ENCODE data around the gene ATF3. TPM values are rescaled to one million over a fixed set of nuclear protein-coding genes. Genes with fewer than 3 reads are reported as not detected.

Gene ATF3
- total RNA-seq, 1 experiment from 2014 or later = 43.2 TPM

GRCh38 chr1:212650228-212650627 lies 41.7 kb downstream of the ATF3 start:
- CTCF ChIA-PET = interaction anchor here (1.9 kb wide), 1 partner anchor 15 kb away, joined by 9 read pairs; no protein-coding TSS in a partner anchor

More at GRCh38 chr1:212650228-212650627, 41.7 kb downstream of the ATF3 start:
- Histone ChIP-seq H3K36me3 (ENCODE audit: control insufficient read depth in 1 of 2, insufficient read depth in 2 of 2, low read length in 2 of 2) (no peaks in the 10 kb centered on the region), H3K79me2 (ENCODE audit: insufficient read depth, low read length) (no peaks in the 10 kb centered on the region), H3K27me3 (ENCODE audit: insufficient read depth, low read length) (no peaks in the 10 kb centered on the region), H4K20me1 (ENCODE audit: insufficient read depth) (no peaks in the 10 kb centered on the region), H3K4me3 (replicated peaks in 1 of 2; ENCODE audit: low read depth in 1 of 2, low read length in 2 of 2) (no peak overlapping the region), H3K9ac (ENCODE audit: low read length) (no peak overlapping the region), H2AFZ (ENCODE audit: low read depth, low read length, poor library complexity, severe bottlenecking) (no peak overlapping the region), H3K27ac (ENCODE audit: low read depth, low read length) (no peak overlapping the region), H3K4me2 (ENCODE audit: low read length) (no peak overlapping the region), H3K4me1 (ENCODE audit: control insufficient read depth in 1 of 2, insufficient read depth in 2 of 2, low read length in 2 of 2) (no peaks in the 10 kb centered on the region), H3K9me2 (ENCODE audit: insufficient read depth) (no peaks in the 10 kb centered on the region), H3K9me3 (ENCODE audit: control insufficient read depth in 1 of 2, insufficient read depth in 1 of 2, low read depth in 1 of 2, low read length in 2 of 2) (no peaks in the 10 kb centered on the region)
- intact Hi-C loops (cut with micrococcal nuclease) = no loop called here
- ATAC-seq (no peak), DNase-seq (ENCODE audit: low read depth, low spot score) (no peak)
- POLR2A ChIA-PET = no interaction called here
- TF ChIP-seq SRF (IDR thresholded peaks at IDR 0.05; ENCODE audit: low read depth) (no peak), CTCF (IDR thresholded peaks at IDR 0.05 in 2 of 3, conservative IDR thresholded peaks at IDR 0.05 in 1 of 3; ENCODE audit: borderline replicate concordance in 1 of 3, insufficient read depth in 1 of 3, low read depth in 2 of 3, low read length in 2 of 3) (no peak), REST (IDR thresholded peaks at IDR 0.05; ENCODE audit: low read depth) (no peak), FOSL1 (IDR thresholded peaks at IDR 0.05; ENCODE audit: low read depth) (no peak), JUND (IDR thresholded peaks at IDR 0.05) (no peak), ZBTB33 (IDR thresholded peaks at IDR 0.05; ENCODE audit: extremely low read depth, insufficient replicate concordance, low read length) (no peak), CEBPB (IDR thresholded peaks at IDR 0.05; ENCODE audit: low read depth) (no peak), MAX (IDR thresholded peaks at IDR 0.05) (no peak), SP1 (IDR thresholded peaks at IDR 0.05; ENCODE audit: low read depth) (no peak), ZFX (IDR thresholded peaks at IDR 0.05) (no peak), SIN3A (IDR thresholded peaks at IDR 0.05; ENCODE audit: low read depth) (no peak), ATF3 (IDR thresholded peaks at IDR 0.05) (no peak), YY1 (IDR thresholded peaks at IDR 0.05; ENCODE audit: extremely low read depth, insufficient replicate concordance, low read depth, low read length) (no peak), EZH2 (IDR thresholded peaks at IDR 0.05) (no peak), RAD21 (IDR thresholded peaks at IDR 0.05; ENCODE audit: low read depth) (no peak)
- no TSS peak for BruUV-seq (replicated peaks)
- RAD21 ChIA-PET (ENCODE audit: low non-redundant PET in 1 of 2, low total read pairs in 2 of 2, uncharacterized antibody in 2 of 2, unreplicated experiment in 2 of 2) = no interaction called here
